SJSA1 (cell line): ENCODE data around the gene BCL2L1. TPM values are rescaled to one million over a fixed set of nuclear protein-coding genes. Genes with fewer than 3 reads are reported as not detected.

Experiments
- DNase-seq, 2 experiments: peaks; one replicate each; pipeline ENCODE4 v3.0.0-alpha.2; 2015 to 2020; ENCODE audit warnings: low spot score in 2 of 2, low read depth in 1 of 2
- H3K27ac ChIP-seq: fragments of 250-450 bp; sonication (Bioruptor Pico); 2 replicates; pipeline ENCODE4 v1.5.1; 2020; ENCODE audit warnings: mild to moderate bottlenecking, moderate library complexity
- H3K27me3 ChIP-seq: fragments of 250-450 bp; sonication (Bioruptor Pico); replicated peaks from 2 replicates; pipeline ENCODE4 v1.5.1; 2020; ENCODE audit warnings: mild to moderate bottlenecking, moderate library complexity
- H3K36me3 ChIP-seq: fragments of 250-450 bp; sonication (Bioruptor Pico); 2 replicates; pipeline ENCODE4 v1.5.1; 2020; ENCODE audit warnings: mild to moderate bottlenecking
- H3K4me1 ChIP-seq: fragments of 250-450 bp; sonication (Bioruptor Pico); replicated peaks from 2 replicates; pipeline ENCODE4 v1.6.1; 2021; ENCODE audit warnings: mild to moderate bottlenecking
- H3K4me3 ChIP-seq: fragments of 250-450 bp; sonication (Bioruptor Pico); 2 replicates; pipeline ENCODE4 v1.5.1; 2020; ENCODE audit warnings: mild to moderate bottlenecking
- H3K9me3 ChIP-seq: fragments of 250-450 bp; sonication (Bioruptor Pico); replicated peaks from 2 replicates; pipeline ENCODE4 v1.5.1; 2020; ENCODE audit warnings: mild to moderate bottlenecking
- total RNA-seq: library from RNA; depleted of rRNA; stranded (reverse); fragments of >200 nt; shearing (Covaris generic); gene quantifications from 2 replicates; pipeline ENCODE4 v1.2.3, GENCODE V29; 2014

Gene BCL2L1
- total RNA-seq, 1 experiment from 2014 or later, result 106 TPM

- Histone ChIP-seq H3K27me3 (no peaks in the 10 kb centered on the region), H3K4me3 (peak overlapping the region; percentile 76), H3K27ac (peak overlapping the region; percentile 91), H3K36me3 (peaks cover 70% of the 10 kb centered on the region), H3K9me3 (no peaks in the 10 kb centered on the region), H3K4me1 (peaks cover 71% of the 10 kb centered on the region)
- peak; percentile 87 to 88 for DNase-seq
Measured at GRCh38 chr20:31719644-31720485, 2.8 kb downstream of the BCL2L1 start.

GRCh38 chr20:31718952-31719643, 3.6 kb downstream of the BCL2L1 start:
- Histone ChIP-seq H3K4me1 (peaks cover 78% of the 10 kb centered on the region), H3K27me3 (no peaks in the 10 kb centered on the region), H3K27ac (peak overlapping the region; percentile 91), H3K4me3 (no peak overlapping the region; the same call in 1 of the 2 replicates), H3K36me3 (peaks cover 77% of the 10 kb centered on the region), H3K9me3 (no peaks in the 10 kb centered on the region)
- no peak for DNase-seq

GRCh38 chr20:31717478-31718201, 5.0 kb downstream of the BCL2L1 start:
- Histone ChIP-seq H3K4me1 (peaks cover 83% of the 10 kb centered on the region), H3K27ac (no peak overlapping the region), H3K4me3 (no peak overlapping the region), H3K9me3 (no peaks in the 10 kb centered on the region), H3K36me3 (peaks cover 87% of the 10 kb centered on the region), H3K27me3 (no peaks in the 10 kb centered on the region)
- no peak for DNase-seq

- peaks cover 92% of the 10 kb centered on the region for H3K36me3 ChIP-seq
- H3K9me3 ChIP-seq, result no peaks in the 10 kb centered on the region
- peaks cover 89% of the 10 kb centered on the region for H3K4me1 ChIP-seq
- no peak overlapping the region for H3K4me3 ChIP-seq
- no peak overlapping the region for H3K27ac ChIP-seq
- DNase-seq, result no peak
- no peaks in the 10 kb centered on the region for H3K27me3 ChIP-seq
Measured at GRCh38 chr20:31716818-31717477, 5.7 kb downstream of the BCL2L1 start.

- Histone ChIP-seq H3K27me3 (no peaks in the 10 kb centered on the region), H3K4me1 (peaks cover 89% of the 10 kb centered on the region), H3K36me3 (peaks cover 92% of the 10 kb centered on the region), H3K27ac (no peak overlapping the region), H3K9me3 (no peaks in the 10 kb centered on the region), H3K4me3 (no peak overlapping the region)
- DNase-seq, result no peak
Measured at GRCh38 chr20:31716351-31716750, 6.3 kb downstream of the BCL2L1 start.

- Histone ChIP-seq H3K4me3 (no peak overlapping the region), H3K9me3 (no peaks in the 10 kb centered on the region), H3K36me3 (peaks cover 92% of the 10 kb centered on the region), H3K27ac (no peak overlapping the region), H3K4me1 (peaks cover 89% of the 10 kb centered on the region), H3K27me3 (no peaks in the 10 kb centered on the region)
- no peak for DNase-seq
Measured at GRCh38 chr20:31715766-31716165, 6.9 kb downstream of the BCL2L1 start.

GRCh38 chr20:31713312-31714273, 9.1 kb downstream of the BCL2L1 start:
- H3K27ac ChIP-seq, result peak overlapping the region; percentile 99
- DNase-seq, result peak; percentile 93 to 95
- no peaks in the 10 kb centered on the region for H3K9me3 ChIP-seq
- peaks cover 90% of the 10 kb centered on the region for H3K36me3 ChIP-seq
- H3K4me3 ChIP-seq, result peak overlapping the region; percentile 11
- peaks cover 71% of the 10 kb centered on the region for H3K4me1 ChIP-seq
- no peaks in the 10 kb centered on the region for H3K27me3 ChIP-seq

GRCh38 chr20:31712564-31713311, 9.9 kb downstream of the BCL2L1 start:
- H3K27ac ChIP-seq, result peak overlapping the region; percentile 99
- no peaks in the 10 kb centered on the region for H3K27me3 ChIP-seq
- peak; percentile 96 to 97 for DNase-seq
- no peaks in the 10 kb centered on the region for H3K9me3 ChIP-seq
- H3K36me3 ChIP-seq, result peaks cover 90% of the 10 kb centered on the region
- H3K4me1 ChIP-seq, result peaks cover 63% of the 10 kb centered on the region
- H3K4me3 ChIP-seq, result peak overlapping the region; percentile 11

- H3K36me3 ChIP-seq, result peaks cover 90% of the 10 kb centered on the region
- no peaks in the 10 kb centered on the region for H3K27me3 ChIP-seq
- H3K4me1 ChIP-seq, result peaks cover 57% of the 10 kb centered on the region
- peak overlapping the region; percentile 99 for H3K27ac ChIP-seq
- peak in 1 of 2 experiments; percentile 41 for DNase-seq
- H3K4me3 ChIP-seq, result no peak overlapping the region
- H3K9me3 ChIP-seq, result no peaks in the 10 kb centered on the region
Measured at GRCh38 chr20:31712112-31712553, 10.5 kb downstream of the BCL2L1 start.

- H3K9me3 ChIP-seq, result no peaks in the 10 kb centered on the region
- peak overlapping the region; percentile 99 for H3K27ac ChIP-seq
- H3K27me3 ChIP-seq, result no peaks in the 10 kb centered on the region
- no peak for DNase-seq
- no peak overlapping the region for H3K4me3 ChIP-seq
- peaks cover 50% of the 10 kb centered on the region for H3K4me1 ChIP-seq
- peaks cover 90% of the 10 kb centered on the region for H3K36me3 ChIP-seq
Measured at GRCh38 chr20:31711179-31712111, 11.2 kb downstream of the BCL2L1 start.

- H3K36me3 ChIP-seq, result peaks cover 90% of the 10 kb centered on the region
- H3K27ac ChIP-seq, result no peak overlapping the region
- no peak for DNase-seq
- no peaks in the 10 kb centered on the region for H3K27me3 ChIP-seq
- H3K9me3 ChIP-seq, result no peaks in the 10 kb centered on the region
- no peak overlapping the region for H3K4me3 ChIP-seq
- H3K4me1 ChIP-seq, result peaks cover 49% of the 10 kb centered on the region
Measured at GRCh38 chr20:31710423-31711108, 12.1 kb downstream of the BCL2L1 start.
